SK-N-SH (cell line): ENCODE results near the gene AUTS2. TPM values are rescaled to one million over a fixed set of nuclear protein-coding genes. Genes with fewer than 3 reads are reported as not detected.

Experiments
- CTCF ChIA-PET: fragments of 300-600, 350-600 bp; formaldehyde crosslinking; extraction: SDS; loops from one replicate; lab custom pipeline; 2021; lab: Yijun Ruan, JAX
- POLR2A ChIA-PET: fragments of 350-600 bp; sonication (Branson Sonifier 250); formaldehyde crosslinking; extraction: SDS; loops from one replicate; lab custom pipeline; 2020; ENCODE audit warnings: antibody characterized with exemption, inconsistent platforms; lab: Yijun Ruan, JAX
- DNase-seq: peaks from one replicate; pipeline ENCODE4 v3.0.0; 2012
- H2AFZ ChIP-seq: fragments of 200-600 bp; sonication (generic); 2 replicates; pipeline ENCODE4 v1.8.1; 2016; ENCODE audit warnings: antibody characterized with exemption, mild to moderate bottlenecking, low read depth
- H3F3A ChIP-seq: fragments of 200-600 bp; sonication (generic); replicated peaks from 2 replicates; pipeline ENCODE3; 2016; ENCODE audit warnings: antibody characterized with exemption, mild to moderate bottlenecking; ENCODE audit not compliant: insufficient read depth
- H3K27ac ChIP-seq, 2 experiments: fragments of 200-500 bp in 1 of 2; fragments of 200-600 bp in 1 of 2; sonication (Bioruptor generic) in 1 of 2; sonication (generic), shearing (Covaris generic) in 1 of 2; 2 replicates each; pipeline versions ENCODE4 v1.5.1 to v1.6.1; 2014 to 2016; ENCODE audit warnings: low read depth in 2 of 2, inconsistent platforms in 1 of 2, low read length in 1 of 2, mild to moderate bottlenecking in 1 of 2, mixed read lengths in 1 of 2
- H3K27me3 ChIP-seq: fragments of 200-600 bp; sonication (generic), shearing (Covaris generic); 2 replicates; pipeline ENCODE4 v1.6.1; 2016; ENCODE audit warnings: mixed run types; ENCODE audit not compliant: insufficient read depth
- H3K36me3 ChIP-seq, 2 experiments: fragments of 200-500 bp in 1 of 2; fragments of 200-600 bp in 1 of 2; sonication (Bioruptor generic) in 1 of 2; sonication (generic) in 1 of 2; replicated peaks in 1 of 2; 2 replicates each; pipeline versions ENCODE3 to v1.5.1; 2014 to 2016; ENCODE audit warnings: low read length in 1 of 2, mild to moderate bottlenecking in 1 of 2; ENCODE audit not compliant: insufficient read depth in 2 of 2, control insufficient read depth in 1 of 2
- H3K4me1 ChIP-seq, 2 experiments: fragments of 200-500 bp in 1 of 2; fragments of 200-600 bp in 1 of 2; sonication (Bioruptor generic) in 1 of 2; sonication (generic), shearing (Covaris generic) in 1 of 2; 2 replicates each; pipeline versions ENCODE4 v1.5.1 to v1.6.1; 2014 to 2016; ENCODE audit warnings: low read depth in 1 of 2, low read length in 1 of 2, mixed run types in 1 of 2; ENCODE audit not compliant: insufficient read depth in 2 of 2, control insufficient read depth in 1 of 2
- H3K4me2 ChIP-seq: fragments of 200-600 bp; sonication (generic), shearing (Covaris generic); 2 replicates; pipeline ENCODE4 v1.6.1; 2017; ENCODE audit warnings: mixed run types
- H3K4me3 ChIP-seq, 2 experiments: fragments of 200-500 bp in 1 of 2; fragments of 200-600 bp in 1 of 2; sonication (Bioruptor generic) in 1 of 2; sonication (generic), shearing (Covaris generic) in 1 of 2; 2 replicates each; pipeline versions ENCODE4 v1.5.1 to v1.8.1; 2014 to 2016; ENCODE audit warnings: low read depth in 2 of 2, inconsistent platforms in 1 of 2, low read length in 1 of 2, mild to moderate bottlenecking in 1 of 2, mixed read lengths in 1 of 2, moderate library complexity in 1 of 2
- H3K79me2 ChIP-seq: fragments of 200-600 bp; sonication (generic); 2 replicates; pipeline ENCODE4 v1.8.1; 2017; ENCODE audit warnings: mild to moderate bottlenecking; ENCODE audit not compliant: insufficient read depth
- H3K9ac ChIP-seq: fragments of 200-600 bp; sonication (generic); 2 replicates; pipeline ENCODE4 v1.6.1; 2017; ENCODE audit warnings: mixed run types
- H3K9me2 ChIP-seq: fragments of 200-600 bp; sonication (generic); 2 replicates; pipeline ENCODE4 v1.6.1; 2017; ENCODE audit warnings: mixed run types
- H3K9me3 ChIP-seq: fragments of 200-600 bp; sonication (generic); 2 replicates; pipeline ENCODE4 v1.6.1; 2017; ENCODE audit warnings: mixed run types, mild to moderate bottlenecking, moderate library complexity
- H4K20me1 ChIP-seq: fragments of 200-600 bp; sonication (generic); 2 replicates; pipeline ENCODE4 v1.6.1; 2017; ENCODE audit warnings: mild to moderate bottlenecking, mixed run types; ENCODE audit not compliant: insufficient read depth
- CHD2 ChIP-seq: fragments of 150-350 bp; IDR thresholded peaks from 2 replicates; pipeline ENCODE4 v1.6.1; 2018; ENCODE audit warnings: low read length; ENCODE audit not compliant: partially characterized antibody
- EZH2phosphoT487 ChIP-seq: fragments of 200-600 bp; sonication (generic); IDR thresholded peaks from 2 replicates; pipeline ENCODE4 v1.6.1; 2017; ENCODE audit warnings: low read depth, mixed run types, mild to moderate bottlenecking, antibody characterized with exemption, moderate library complexity, borderline replicate concordance
- FOSL2 ChIP-seq: IDR thresholded peaks from 2 replicates; pipeline ENCODE4 v1.4.0; 2012; ENCODE audit warnings: low read depth, mild to moderate bottlenecking, moderate library complexity, borderline replicate concordance
- FOXJ3 ChIP-seq: sonication (generic); formaldehyde crosslinking; IDR thresholded peaks from 2 replicates; pipeline ENCODE4 v1.5.1; 2020; ENCODE audit warnings: mild to moderate bottlenecking, missing genetic modification reagents
- GABPA ChIP-seq: IDR thresholded peaks from 2 replicates; pipeline ENCODE4 v1.4.0; 2012; ENCODE audit warnings: low read depth, mild to moderate bottlenecking
- GATA2 ChIP-seq: sonication (generic); formaldehyde crosslinking; IDR thresholded peaks from 2 replicates; pipeline ENCODE4 v1.5.0; 2020; ENCODE audit warnings: mild to moderate bottlenecking, missing genetic modification reagents
- JUND ChIP-seq: IDR thresholded peaks from 2 replicates; pipeline ENCODE4 v1.4.0; 2012
- MEF2A ChIP-seq: IDR thresholded peaks from 2 replicates; pipeline ENCODE4 v1.4.0; 2012; ENCODE audit warnings: low read depth, borderline replicate concordance
- MXI1 ChIP-seq: IDR thresholded peaks from 2 replicates; pipeline ENCODE4 v1.6.1; 2012; ENCODE audit warnings: mild to moderate bottlenecking, low read depth, low read length, improper control_type of control experiment
- NRF1 ChIP-seq: IDR thresholded peaks from 2 replicates; pipeline ENCODE4 v1.6.1; 2012; ENCODE audit warnings: low read depth, mild to moderate bottlenecking, low read length
- PBX3 ChIP-seq: IDR thresholded peaks from 2 replicates; pipeline ENCODE4; 2012
- RAD21 ChIP-seq: IDR thresholded peaks from 2 replicates; pipeline ENCODE4 v1.6.1; 2012; ENCODE audit warnings: mild to moderate bottlenecking, low read length
- RCOR1 ChIP-seq: fragments of 150-350 bp; IDR thresholded peaks from 2 replicates; pipeline ENCODE4 v1.6.1; 2017; ENCODE audit warnings: antibody characterized with exemption, low read length
- RFX5 ChIP-seq: IDR thresholded peaks from 2 replicates; pipeline ENCODE4 v1.6.1; 2012; ENCODE audit warnings: mild to moderate bottlenecking, improper control_type of control experiment, low read length
- TAF1 ChIP-seq: IDR thresholded peaks from 2 replicates; pipeline ENCODE4 v1.6.1; 2012; ENCODE audit warnings: low read depth, mild to moderate bottlenecking, low read length, moderate library complexity, borderline replicate concordance
- WGBS: methylation state at CpG from one replicate; pipeline ENCODE4 v1.1.6; 2017; ENCODE audit warnings: low lambda C conversion rate; 5-methylcytosine and 5-hydroxymethylcytosine counted together
- polyA plus RNA-seq, 3 experiments: library from polyadenylated mRNA; depleted of rRNA; stranded (reverse); fragments of >200 nt; gene quantifications; 2 replicates each; pipeline ENCODE4 v1.2.3, GENCODE V29; 2012

Gene AUTS2
- polyA plus RNA-seq, 1 of the 3 experiments (the other 2 are of a cell fraction) = 15.6 TPM

- H3K9ac ChIP-seq = no peak overlapping the region
- no peak for DNase-seq
- no peaks in the 10 kb centered on the region for H3K27me3 ChIP-seq
- 68% methylated on average over 1 of the region's 1 CpG for WGBS
- ChIA-PET POLR2A (no interaction called here), CTCF (interaction anchor here (0.8 to 1.8 kb wide), 7 partner anchors 15 to 263 kb away, joined by 3 to 4 read pairs (median 3); no protein-coding TSS in a partner anchor)
- TF ChIP-seq GATA2 (CRISPR knock-in tag) (no peak), NRF1 (no peak), RCOR1 (no peak), EZH2phosphoT487 (no peak), PBX3 (no peak), RFX5 (no peak), MEF2A (no peak), GABPA (no peak), RAD21 (no peak), JUND (no peak)
- H3K4me3 ChIP-seq = no peak overlapping the region
- no peak overlapping the region for H3K4me2 ChIP-seq
- H3K79me2 ChIP-seq = no peaks in the 10 kb centered on the region
- 0 out of 4 replicates have a peak overlapping the region, but pooled peaks of 1 of the 2 experiments have one; percentile 24 for H3K27ac ChIP-seq
- no peaks in the 10 kb centered on the region for H3K9me3 ChIP-seq
- peaks cover 0 to 26% of the 10 kb centered on the region in 2 experiments; a peak in 2 of 4 replicates for H3K4me1 ChIP-seq
- no peaks in the 10 kb centered on the region for H3K9me2 ChIP-seq
- H2AFZ ChIP-seq = no peak overlapping the region
- no peaks in the 10 kb centered on the region for H3F3A ChIP-seq
- H3K36me3 ChIP-seq = no peaks in the 10 kb centered on the region
- H4K20me1 ChIP-seq = no peaks in the 10 kb centered on the region
Observed at GRCh38 chr7:70434821-70435220, 836.5 kb downstream of the AUTS2 start.

GRCh38 chr7:70435634-70436033, 837.4 kb downstream of the AUTS2 start:
- Histone ChIP-seq H3K36me3 (no peaks in the 10 kb centered on the region), H3K79me2 (no peaks in the 10 kb centered on the region), H3F3A (no peaks in the 10 kb centered on the region), H2AFZ (no peak overlapping the region), H3K9me2 (no peaks in the 10 kb centered on the region), H3K9me3 (no peaks in the 10 kb centered on the region), H3K4me1 (peaks cover 0 to 26% of the 10 kb centered on the region in 2 experiments; a peak in 2 of 4 replicates), H3K9ac (no peak overlapping the region), H3K27ac (peak overlapping the region in 1 of 2 experiments; percentile 24; a peak in 1 of 4 replicates), H3K27me3 (no peaks in the 10 kb centered on the region), H3K4me3 (no peak overlapping the region), H4K20me1 (no peaks in the 10 kb centered on the region), H3K4me2 (no peak overlapping the region)
- POLR2A ChIA-PET = no interaction called here
- no peak for TF ChIP-seq FOSL2
- peak; percentile 22 for TF ChIP-seq CHD2
- TF ChIP-seq JUND = no peak
- TF ChIP-seq MXI1 = no peak
- no peak for TF ChIP-seq FOXJ3 (CRISPR knock-in tag)
- TF ChIP-seq TAF1 = no peak
- WGBS = 59% methylated on average over 1 of the region's 1 CpG
- CTCF ChIA-PET = interaction anchor here (1.3 to 1.4 kb wide), 2 partner anchors 53 to 70 kb away, joined by 3 read pairs; no protein-coding TSS in a partner anchor
- no peak for DNase-seq
